AG09309 (cell line): ENCODE results near the gene MAPKAP1.

ENCODE experiments used
- DNase-seq: peaks from one replicate; pipeline ENCODE4 v3.0.0-alpha.2; 2010; ENCODE audit warnings: low read depth
- H3K4me3 ChIP-seq: 2 replicates; pipeline ENCODE4 v1.5.1; 2011; ENCODE audit warnings: mild to moderate bottlenecking, low read depth, low read length, moderate library complexity; ENCODE audit not compliant: control insufficient read depth
- TF ChIP-seq, protein P1 (sequence below): IDR thresholded peaks from 2 replicates; pipeline ENCODE4 v1.5.1; 2011; ENCODE audit warnings: mild to moderate bottlenecking, low read depth, low read length, inconsistent platforms; ENCODE audit not compliant: insufficient read depth, control insufficient read depth; ENCODE audit errors: missing control alignments

MAPKAP1 gene

GRCh38 chr9:125515281-125515680 lies 191.7 kb downstream of the MAPKAP1 start:
- DNase-seq, result no peak
- H3K4me3 ChIP-seq, result no peak overlapping the region
- TF ChIP-seq, protein P1, sequence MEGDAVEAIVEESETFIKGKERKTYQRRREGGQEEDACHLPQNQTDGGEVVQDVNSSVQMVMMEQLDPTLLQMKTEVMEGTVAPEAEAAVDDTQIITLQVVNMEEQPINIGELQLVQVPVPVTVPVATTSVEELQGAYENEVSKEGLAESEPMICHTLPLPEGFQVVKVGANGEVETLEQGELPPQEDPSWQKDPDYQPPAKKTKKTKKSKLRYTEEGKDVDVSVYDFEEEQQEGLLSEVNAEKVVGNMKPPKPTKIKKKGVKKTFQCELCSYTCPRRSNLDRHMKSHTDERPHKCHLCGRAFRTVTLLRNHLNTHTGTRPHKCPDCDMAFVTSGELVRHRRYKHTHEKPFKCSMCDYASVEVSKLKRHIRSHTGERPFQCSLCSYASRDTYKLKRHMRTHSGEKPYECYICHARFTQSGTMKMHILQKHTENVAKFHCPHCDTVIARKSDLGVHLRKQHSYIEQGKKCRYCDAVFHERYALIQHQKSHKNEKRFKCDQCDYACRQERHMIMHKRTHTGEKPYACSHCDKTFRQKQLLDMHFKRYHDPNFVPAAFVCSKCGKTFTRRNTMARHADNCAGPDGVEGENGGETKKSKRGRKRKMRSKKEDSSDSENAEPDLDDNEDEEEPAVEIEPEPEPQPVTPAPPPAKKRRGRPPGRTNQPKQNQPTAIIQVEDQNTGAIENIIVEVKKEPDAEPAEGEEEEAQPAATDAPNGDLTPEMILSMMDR, result no peak

DNA sequence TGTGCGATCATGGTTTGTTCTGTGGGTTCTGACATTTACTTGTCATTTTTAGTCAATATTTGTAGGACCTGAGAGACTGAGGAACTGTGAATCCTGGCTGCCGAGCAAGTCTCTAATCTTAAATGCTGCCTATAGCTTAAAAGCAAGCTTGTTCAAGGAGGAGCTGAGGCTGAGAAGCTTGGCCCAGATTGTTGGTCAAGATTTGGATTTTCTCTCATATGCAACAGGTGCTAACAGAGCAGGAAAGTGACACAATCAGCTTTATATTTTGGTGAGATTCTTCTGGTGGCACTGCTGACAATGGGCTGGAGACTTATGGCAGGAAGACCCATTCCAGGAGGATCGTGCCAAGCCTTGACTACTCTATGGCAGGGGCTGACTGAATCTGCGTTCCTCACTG lies 192.5 kb downstream of the MAPKAP1 start:
- TF ChIP-seq, protein P1, result no peak
- DNase-seq, result no peak
- no peak overlapping the region for H3K4me3 ChIP-seq

- peak; percentile 25 for DNase-seq
- TF ChIP-seq, protein P1, result no peak
- H3K4me3 ChIP-seq, result peak overlapping the region; percentile 19; the same call in 1 of the 2 replicates
These were observed 193.2 kb downstream of the MAPKAP1 start for GRCh38 chr9:125513668-125514413.

- no peak overlapping the region for H3K4me3 ChIP-seq
- TF ChIP-seq, protein P1, result no peak
- DNase-seq, result no peak
These were observed 193.7 kb downstream of the MAPKAP1 start for GRCh38 chr9:125513303-125513667.

GRCh38 chr9:125511789-125512660 lies 195.0 kb downstream of the MAPKAP1 start:
- no peak for DNase-seq
- TF ChIP-seq, protein P1, result no peak

GRCh38 chr9:125510980-125511379 lies 196.0 kb downstream of the MAPKAP1 start:
- H3K4me3 ChIP-seq, result no peak overlapping the region
- DNase-seq, result no peak
- TF ChIP-seq, protein P1, result no peak

More at GRCh38 chr9:125511789-125512660, 195.0 kb downstream of the MAPKAP1 start:
- H3K4me3 ChIP-seq, result no peak overlapping the region
